Measurements from ENCODE around the gene ITLN1.

ITLN1 gene

GRCh38 chr1:160834945-160835565 is 49.9 kb downstream of the ITLN1 start:
- DNase-seq (ENCODE audit: low read depth) = no peak
- TF ChIP-seq CTCF (IDR thresholded peaks at IDR 0.05; ENCODE audit: control insufficient read depth, extremely low read depth, insufficient read depth) = peak; percentile 69
- no peak overlapping the region for H3K4me3 ChIP-seq (ENCODE audit: low read depth, low read length)

- DNase-seq (ENCODE audit: low read depth) = no peak
- TF ChIP-seq CTCF (IDR thresholded peaks at IDR 0.05; ENCODE audit: control insufficient read depth, extremely low read depth, insufficient read depth) = peak; percentile 79
Measured at GRCh38 chr1:160830321-160831153, 54.4 kb downstream of the ITLN1 start.

GRCh38 chr1:160829766-160830165 is 55.2 kb downstream of the ITLN1 start:
- no peak overlapping the region for H3K4me3 ChIP-seq (ENCODE audit: low read depth, low read length)
- TF ChIP-seq CTCF (IDR thresholded peaks at IDR 0.05; ENCODE audit: control insufficient read depth, extremely low read depth, insufficient read depth) = no peak
- no peak for DNase-seq (ENCODE audit: low read depth)

More at GRCh38 chr1:160830321-160831153, 54.4 kb downstream of the ITLN1 start:
- no peak overlapping the region for H3K4me3 ChIP-seq (ENCODE audit: low read depth, low read length)

GRCh38 chr1:160827418-160827817 is 57.6 kb downstream of the ITLN1 start:
- TF ChIP-seq CTCF (IDR thresholded peaks at IDR 0.05; ENCODE audit: control insufficient read depth, extremely low read depth, insufficient read depth) = no peak
- DNase-seq (ENCODE audit: low read depth) = no peak
- H3K4me3 ChIP-seq (ENCODE audit: low read depth, low read length) = no peak overlapping the region

- TF ChIP-seq CTCF (IDR thresholded peaks at IDR 0.05; ENCODE audit: control insufficient read depth, extremely low read depth, insufficient read depth) = no peak
- no peak for DNase-seq (ENCODE audit: low read depth)
- H3K4me3 ChIP-seq (ENCODE audit: low read depth, low read length) = no peak overlapping the region
Measured at GRCh38 chr1:160826546-160826945, 58.4 kb downstream of the ITLN1 start.
